HG03520 (cell line): ENCODE results near the gene POLR2J3.
"Not testable (repeated sequence)": the region's sequence is repeated elsewhere in the genome, so short reads cannot be mapped to it uniquely, and the experiment has no call there.

ENCODE experiments used
- ATAC-seq: cut with Tn5 transposase; IDR thresholded peaks from one replicate; pipeline ENCODE4 v1.9.1; 2021; ENCODE audit warnings: mild to moderate bottlenecking, moderate library complexity; ENCODE audit not compliant: unreplicated experiment

The POLR2J3 gene

DNA sequence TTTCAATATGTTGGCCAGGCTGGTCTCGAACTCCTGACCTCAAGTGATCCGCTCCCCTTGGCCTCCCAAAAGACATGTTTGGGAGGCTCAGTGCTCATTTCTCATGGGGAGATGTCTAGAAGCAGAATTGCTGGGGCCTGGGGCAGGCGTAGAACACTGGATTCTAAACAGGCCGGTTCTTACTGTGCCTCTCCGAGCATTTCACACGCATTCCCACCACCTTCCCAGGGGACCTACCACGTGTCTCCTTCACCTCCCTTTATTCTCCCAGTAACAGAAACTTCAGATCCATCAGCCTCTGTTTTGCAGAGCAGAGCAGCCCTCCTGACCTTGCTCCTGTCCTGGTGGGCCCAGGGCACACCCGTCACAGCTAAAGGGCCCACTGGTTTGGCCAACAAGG is 45.2 kb downstream of the POLR2J3 start:
- not testable (repeated sequence) for ATAC-seq

DNA sequence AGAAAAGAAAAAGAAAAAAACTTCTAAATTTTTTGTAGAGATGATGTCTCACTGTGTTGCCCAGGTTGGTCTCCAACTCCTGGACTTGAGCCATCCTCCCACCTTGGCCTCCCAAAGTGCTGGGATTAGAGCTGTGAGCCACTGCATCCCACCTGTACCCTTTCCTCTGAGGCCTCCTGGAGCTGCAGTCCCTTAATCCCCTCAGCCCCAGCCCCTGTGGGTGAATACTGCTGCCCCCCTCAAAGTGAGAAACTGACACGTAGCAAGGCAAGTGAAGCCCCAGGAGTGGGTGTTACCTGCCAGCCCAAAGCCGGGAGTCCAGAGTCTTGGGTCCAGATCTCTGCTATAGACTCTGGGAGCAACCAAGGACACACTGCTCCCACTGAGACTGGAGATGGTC is 47.6 kb downstream of the POLR2J3 start:
- ATAC-seq: not testable (repeated sequence)

DNA sequence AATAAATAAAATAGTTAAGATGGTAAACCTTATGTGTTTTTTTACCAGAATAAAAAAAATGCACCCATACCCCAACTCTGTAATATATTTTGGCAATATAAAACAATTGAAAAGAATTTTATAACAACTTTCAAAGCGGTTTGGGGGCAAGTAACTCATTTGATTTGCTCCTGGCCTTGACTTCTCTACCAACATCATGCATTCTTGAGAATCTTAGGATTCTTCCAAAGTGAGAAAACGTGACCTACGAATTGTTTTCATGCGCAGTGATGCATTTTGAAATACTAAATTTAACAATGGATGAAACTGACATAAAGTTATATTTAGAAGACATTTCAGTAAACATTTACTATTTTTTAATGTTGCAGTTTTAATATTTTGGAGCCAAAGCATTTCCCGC is 51.6 kb downstream of the POLR2J3 start:
- not testable (repeated sequence) for ATAC-seq

DNA sequence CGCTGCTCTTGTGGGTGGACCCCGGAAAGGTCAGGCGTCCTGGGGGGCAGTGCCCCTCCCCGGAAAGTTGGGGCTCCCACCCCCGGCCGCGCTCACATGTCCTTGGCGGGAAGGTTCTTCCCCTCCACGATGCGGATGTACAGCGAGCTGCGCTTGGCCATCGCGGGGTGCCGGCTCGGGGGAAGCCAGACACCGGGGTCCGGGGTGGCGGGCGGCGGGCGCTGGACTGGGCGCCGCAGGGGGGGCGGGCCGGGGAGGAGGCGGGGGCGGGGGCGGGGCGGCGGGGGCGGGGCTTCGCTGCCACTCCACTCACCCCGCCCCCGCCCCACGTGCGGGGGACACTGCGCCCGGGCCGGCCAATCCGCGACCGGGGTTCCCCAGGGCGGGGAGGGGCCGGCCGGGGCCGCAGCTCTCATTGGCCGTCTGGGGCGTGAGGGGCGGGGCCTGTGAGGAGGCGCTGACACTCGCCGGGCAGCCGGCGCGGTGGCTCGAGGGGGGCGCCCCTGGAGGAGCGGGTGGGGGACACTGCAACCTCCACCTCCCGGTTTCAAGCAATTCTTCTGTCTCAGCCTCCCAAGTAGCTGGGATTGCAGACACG is 54.7 kb downstream of the POLR2J3 start, which contains the start of gene RASA4B:
Gene RASA4B, minus strand, starts transcription at position 228 of the 598 bp plus-strand sequence. Its CDS starts 67 bp downstream, at position 161.
- peak; percentile 72 for ATAC-seq
